Activated CD4-positive, alpha-beta memory T cell treated with anti-CD3 and anti-CD28 coated beads, Interleukin-2, amount 10 ng/mL, durations not matched to agents 7 days and 5 days (primary cell): Measurements from ENCODE around the gene OR11L1. TPM values are rescaled to one million over a fixed set of nuclear protein-coding genes. Genes with fewer than 3 reads are reported as not detected.

Experiments used
- CTCF ChIA-PET: fragments of 350-600 bp; sonication (Branson Sonifier 250); formaldehyde crosslinking; loops from one replicate; lab custom pipeline; 2021; ENCODE audit warnings: antibody characterized with exemption, inconsistent platforms; lab: Charles Lee
- POLR2A ChIA-PET: fragments of 350-600 bp; sonication (Branson Sonifier 250); formaldehyde crosslinking; loops from one replicate; lab custom pipeline; 2021; ENCODE audit warnings: antibody characterized with exemption; lab: Charles Lee
- DNase-seq: peaks from one replicate; pipeline ENCODE4 v3.0.0-alpha.2; 2020
- H3K27ac Mint-ChIP-seq: one replicate; pipeline ENCODE4 v1.8.0; 2021; ENCODE audit warnings: mild to moderate bottlenecking, mixed read lengths
- H3K27me3 Mint-ChIP-seq: one replicate; pipeline ENCODE4 v1.8.0; 2021; ENCODE audit warnings: mixed read lengths
- H3K36me3 Mint-ChIP-seq: one replicate; pipeline ENCODE4 v1.8.0; 2021; ENCODE audit warnings: low read depth, mixed read lengths
- H3K4me1 Mint-ChIP-seq: one replicate; pipeline ENCODE4 v1.8.0; 2021; ENCODE audit warnings: mixed read lengths
- H3K4me3 Mint-ChIP-seq: one replicate; pipeline ENCODE4 v1.8.0; 2021; ENCODE audit warnings: mild to moderate bottlenecking, mixed read lengths
- H3K9me3 Mint-ChIP-seq: one replicate; pipeline ENCODE4 v1.8.0; 2021; ENCODE audit warnings: mixed read lengths
- total RNA-seq, 2 experiments: library from RNA; stranded (reverse); gene quantifications; one replicate each; pipeline ENCODE4 v1.2.3, GENCODE V29; 2021

Gene OR11L1
- total RNA-seq, 2 experiments from 2014 or later, result not detected

- Mint-ChIP-seq H3K36me3 (no peaks in the 10 kb centered on the region), H3K4me3 (no peak overlapping the region), H3K9me3 (no peaks in the 10 kb centered on the region), H3K4me1 (no peaks in the 10 kb centered on the region), H3K27me3 (no peaks in the 10 kb centered on the region), H3K27ac (no peak overlapping the region)
- POLR2A ChIA-PET, result no interaction called here
- no peak for DNase-seq
- CTCF ChIA-PET, result no interaction called here
These were observed 3.5 kb upstream of the OR11L1 start for GRCh38 chr1:247845011-247845692.

- Mint-ChIP-seq H3K27me3 (no peaks in the 10 kb centered on the region), H3K9me3 (no peaks in the 10 kb centered on the region), H3K36me3 (no peaks in the 10 kb centered on the region), H3K4me1 (no peaks in the 10 kb centered on the region), H3K4me3 (no peak overlapping the region), H3K27ac (no peak overlapping the region)
- no peak for DNase-seq
- CTCF ChIA-PET, result no interaction called here
- POLR2A ChIA-PET, result no interaction called here
These were observed 1.7 kb upstream of the OR11L1 start for GRCh38 chr1:247843411-247843810.

GRCh38 chr1:247840818-247841217 lies 878 bp downstream of the OR11L1 start:
- no peak overlapping the region for H3K4me3 Mint-ChIP-seq
- H3K4me1 Mint-ChIP-seq, result no peaks in the 10 kb centered on the region
- CTCF ChIA-PET, result no interaction called here
- H3K36me3 Mint-ChIP-seq, result no peaks in the 10 kb centered on the region
- no peak for DNase-seq
- POLR2A ChIA-PET, result no interaction called here
- no peaks in the 10 kb centered on the region for H3K27me3 Mint-ChIP-seq
- H3K27ac Mint-ChIP-seq, result no peak overlapping the region
- no peaks in the 10 kb centered on the region for H3K9me3 Mint-ChIP-seq

- Mint-ChIP-seq H3K27ac (no peak overlapping the region), H3K36me3 (no peaks in the 10 kb centered on the region), H3K4me1 (no peaks in the 10 kb centered on the region), H3K4me3 (no peak overlapping the region), H3K27me3 (no peaks in the 10 kb centered on the region), H3K9me3 (no peaks in the 10 kb centered on the region)
- POLR2A ChIA-PET, result no interaction called here
- no peak for DNase-seq
- CTCF ChIA-PET, result no interaction called here
These were observed 8.1 kb downstream of the OR11L1 start for GRCh38 chr1:247833601-247834000.

GRCh38 chr1:247829656-247830055 lies 12.0 kb downstream of the OR11L1 start:
- Mint-ChIP-seq H3K4me3 (no peak overlapping the region), H3K4me1 (no peaks in the 10 kb centered on the region), H3K36me3 (no peaks in the 10 kb centered on the region), H3K27ac (no peak overlapping the region), H3K27me3 (no peaks in the 10 kb centered on the region), H3K9me3 (no peaks in the 10 kb centered on the region)
- POLR2A ChIA-PET, result no interaction called here
- DNase-seq, result no peak
- CTCF ChIA-PET, result no interaction called here

- ChIA-PET POLR2A (no interaction called here), CTCF (no interaction called here)
- Mint-ChIP-seq H3K4me3 (no peak overlapping the region), H3K9me3 (no peaks in the 10 kb centered on the region), H3K36me3 (no peaks in the 10 kb centered on the region), H3K27ac (no peak overlapping the region), H3K4me1 (no peaks in the 10 kb centered on the region), H3K27me3 (no peaks in the 10 kb centered on the region)
- no peak for DNase-seq
These were observed 16.3 kb downstream of the OR11L1 start for GRCh38 chr1:247825362-247825761.

GRCh38 chr1:247824023-247824422 lies 17.7 kb downstream of the OR11L1 start, which contains the start of gene OR14A16:
Gene OR14A16 (minus strand): TSS chr1:247824119. CDS start chr1:247815729, 8,390 bp downstream.
- ChIA-PET CTCF (no interaction called here), POLR2A (no interaction called here)
- DNase-seq, result no peak

GRCh38 chr1:247822060-247822459 lies 19.6 kb downstream of the OR11L1 start:
- Mint-ChIP-seq H3K9me3 (no peaks in the 10 kb centered on the region), H3K27ac (no peak overlapping the region), H3K36me3 (no peaks in the 10 kb centered on the region), H3K27me3 (no peaks in the 10 kb centered on the region), H3K4me1 (no peaks in the 10 kb centered on the region), H3K4me3 (no peak overlapping the region)
- no peak for DNase-seq
- ChIA-PET POLR2A (no interaction called here), CTCF (no interaction called here)

More at GRCh38 chr1:247824023-247824422, 17.7 kb downstream of the OR11L1 start, which contains the start of gene OR14A16:
- Mint-ChIP-seq H3K4me3 (no peak within 1 kb of the TSS), H3K27ac (no peak within 1 kb of the TSS), H3K36me3 (no peaks in the 10 kb centered on the region), H3K9me3 (no peaks in the 10 kb centered on the region), H3K27me3 (no peaks in the 10 kb centered on the region), H3K4me1 (no peaks in the 10 kb centered on the region)

- no peaks in the 10 kb centered on the region for H3K36me3 Mint-ChIP-seq
- H3K4me1 Mint-ChIP-seq, result no peaks in the 10 kb centered on the region
- no peak overlapping the region for H3K4me3 Mint-ChIP-seq
- H3K27ac Mint-ChIP-seq, result no peak overlapping the region
- no peaks in the 10 kb centered on the region for H3K9me3 Mint-ChIP-seq
- H3K27me3 Mint-ChIP-seq, result no peaks in the 10 kb centered on the region
- CTCF ChIA-PET, result no interaction called here
- no peak for DNase-seq
- POLR2A ChIA-PET, result no interaction called here
These were observed 29.1 kb downstream of the OR11L1 start for GRCh38 chr1:247812637-247813036.

- Mint-ChIP-seq H3K27ac (no peak overlapping the region), H3K4me3 (no peak overlapping the region), H3K4me1 (no peaks in the 10 kb centered on the region), H3K36me3 (no peaks in the 10 kb centered on the region), H3K9me3 (no peaks in the 10 kb centered on the region), H3K27me3 (no peaks in the 10 kb centered on the region)
- no peak for DNase-seq
- ChIA-PET CTCF (no interaction called here), POLR2A (no interaction called here)
These were observed 44.2 kb downstream of the OR11L1 start for GRCh38 chr1:247797518-247797917.

Other genes starting within 250 kb of the OR11L1 start
- not detected for gene OR2G3, start 236.3 kb downstream of the OR11L1 start, total RNA-seq
- not detected for gene OR13G1, start 162.2 kb downstream of the OR11L1 start, total RNA-seq
- gene OR6F1, start 125.2 kb downstream of the OR11L1 start, total RNA-seq, result not detected
- not detected for gene OR14K1, start 103.3 kb downstream of the OR11L1 start, total RNA-seq
- not detected for gene OR14A2, start 93.8 kb downstream of the OR11L1 start, total RNA-seq
- not detected for gene OR1C1, start 81.3 kb downstream of the OR11L1 start, total RNA-seq
- not detected for gene OR14A16, start 17.8 kb downstream of the OR11L1 start, total RNA-seq
- under 1 TPM; 0.58 to 0.73 TPM for gene TRIM58, start 15.3 kb upstream of the OR11L1 start, total RNA-seq
- under 1 TPM in 1 of 2 experiments, not detected in 1; 0.30 TPM for gene OR2W3, start 53.7 kb upstream of the OR11L1 start, total RNA-seq
- not detected for gene OR2T8, start 78.4 kb upstream of the OR11L1 start, total RNA-seq
- not detected for gene OR2AJ1, start 83.0 kb upstream of the OR11L1 start, total RNA-seq
- gene OR2L8, start 107.0 kb upstream of the OR11L1 start, total RNA-seq, result not detected
- not detected for gene OR2AK2, start 123.3 kb upstream of the OR11L1 start, total RNA-seq
- not detected for gene OR2L5, start 171.8 kb upstream of the OR11L1 start, total RNA-seq
- under 1 TPM; 0.10 TPM for gene OR2L2, start 188.2 kb upstream of the OR11L1 start, total RNA-seq
- gene OR2L3, start 204.9 kb upstream of the OR11L1 start, total RNA-seq, result not detected